IMR-90 (cell line): Measurements from ENCODE around the gene RECK.

Experiments used
- BHLHE40 ChIP-seq: fragments of 150-350 bp; IDR thresholded peaks from 2 replicates; pipeline ENCODE4 v1.6.1; 2016; ENCODE audit warnings: mild to moderate bottlenecking, low read depth, low read length
- CEBPB ChIP-seq: IDR thresholded peaks from 2 replicates; pipeline ENCODE4 v1.6.1; 2012; ENCODE audit warnings: low read depth, low read length, improper control_type of control experiment
- CHD1 ChIP-seq: IDR thresholded peaks from 2 replicates; pipeline ENCODE4 v1.6.1; 2012; ENCODE audit warnings: low read depth, low read length, improper control_type of control experiment
- CTCF ChIP-seq: conservative IDR thresholded peaks from 2 replicates; pipeline ENCODE4 v1.5.1; 2012; ENCODE audit warnings: mild to moderate bottlenecking, low read depth, low read length, improper control_type of control experiment
- ELK1 ChIP-seq: fragments of 150-350 bp; IDR thresholded peaks from 2 replicates; pipeline ENCODE4 v1.6.1; 2016; ENCODE audit warnings: low read depth, mild to moderate bottlenecking, low read length, moderate library complexity, borderline replicate concordance
- MAFK ChIP-seq: IDR thresholded peaks from 2 replicates; pipeline ENCODE4 v1.6.1; 2012; ENCODE audit warnings: low read depth, low read length, improper control_type of control experiment
- MXI1 ChIP-seq: IDR thresholded peaks from 2 replicates; pipeline ENCODE4 v1.6.1; 2012; ENCODE audit warnings: low read depth, mild to moderate bottlenecking, low read length, moderate library complexity, borderline replicate concordance
- NFE2L2 ChIP-seq: fragments of 150-350 bp; IDR thresholded peaks from 2 replicates; pipeline ENCODE4 v1.6.1; 2016; ENCODE audit warnings: low read depth, mild to moderate bottlenecking, low read length
- POLR2A ChIP-seq: IDR thresholded peaks from 2 replicates; pipeline ENCODE4 v1.6.1; 2012; ENCODE audit warnings: mild to moderate bottlenecking, low read depth, low read length
- RAD21 ChIP-seq: IDR thresholded peaks from 2 replicates; pipeline ENCODE4 v1.6.1; 2012; ENCODE audit warnings: low read length, improper control_type of control experiment
- RCOR1 ChIP-seq: IDR thresholded peaks from 2 replicates; pipeline ENCODE4 v1.6.1; 2012; ENCODE audit warnings: mild to moderate bottlenecking, low read length, improper control_type of control experiment; ENCODE audit not compliant: insufficient replicate concordance
- RFX5 ChIP-seq: IDR thresholded peaks from 2 replicates; pipeline ENCODE4 v1.8.0; 2012; ENCODE audit warnings: low read depth, mild to moderate bottlenecking, low read length, moderate library complexity
- SMC3 ChIP-seq: fragments of 150-350 bp; IDR thresholded peaks from 2 replicates; pipeline ENCODE4 v1.6.1; 2016; ENCODE audit warnings: low read depth, mild to moderate bottlenecking, antibody characterized with exemption, low read length, moderate library complexity
- USF2 ChIP-seq: fragments of 150-350 bp; IDR thresholded peaks from 2 replicates; pipeline ENCODE4 v1.6.1; 2017; ENCODE audit warnings: mild to moderate bottlenecking, antibody characterized with exemption, low read length, low read depth

- TF ChIP-seq RFX5 (no peak), RCOR1 (no peak), POLR2A (no peak), CHD1 (no peak), CTCF (no peak), CEBPB (no peak), MAFK (no peak), MXI1 (no peak), ELK1 (no peak), USF2 (no peak), BHLHE40 (no peak), NFE2L2 (no peak), RAD21 (no peak), SMC3 (no peak)
These were observed 91.6 kb downstream of the RECK start for GRCh38 chr9:36128349-36128748.
